Measurements from ENCODE around the gene NUDT1.

The NUDT1 gene

GRCh38 chr7:2241580-2242540, at the start of gene NUDT1, which contains the start of gene MRM2:
NUDT1 (plus strand) TSS chr7:2242226; CDS start chr7:2244575, 2,349 bp downstream.
MRM2 (minus strand) TSS chr7:2242205; CDS start chr7:2242169, 36 bp downstream.
- peak; percentile 45 for DNase-seq
- no peak for TF ChIP-seq CTCF (IDR thresholded peaks at IDR 0.05; ENCODE audit: low read depth, low read length, missing control alignments)
- in situ Hi-C loops (cut with HindIII; ENCODE audit: low pct_ligation_motif_present, low sequenced_read_pairs): no loop called here
- Histone ChIP-seq H3K36me3 (replicated peaks) (peaks cover 18% of the 10 kb centered on the region), H3K4me3 (ENCODE audit: low read depth, low read length) (peak within 1 kb of the TSS; percentile 83), H3K27me3 (replicated peaks) (no peaks in the 10 kb centered on the region), H3K27ac (peak within 1 kb of the TSS; percentile 2)

GRCh38 chr7:2192831-2193534, 49.0 kb upstream of the NUDT1 start:
- no peak for DNase-seq
- H3K27me3 ChIP-seq (replicated peaks): no peaks in the 10 kb centered on the region
- no peak overlapping the region for H3K27ac ChIP-seq
- no peak for TF ChIP-seq CTCF (IDR thresholded peaks at IDR 0.05; ENCODE audit: low read depth, low read length, missing control alignments)
- H3K4me3 ChIP-seq (ENCODE audit: low read depth, low read length): no peak overlapping the region
- in situ Hi-C loops (cut with HindIII; ENCODE audit: low pct_ligation_motif_present, low sequenced_read_pairs): no loop called here
- peaks cover 3% of the 10 kb centered on the region for H3K36me3 ChIP-seq (replicated peaks)

GRCh38 chr7:2193575-2194305, 48.3 kb upstream of the NUDT1 start:
- peaks cover 3% of the 10 kb centered on the region for H3K36me3 ChIP-seq (replicated peaks)
- DNase-seq: no peak
- in situ Hi-C loops (cut with HindIII; ENCODE audit: low pct_ligation_motif_present, low sequenced_read_pairs): no loop called here

GRCh38 chr7:2195400-2196246, 46.4 kb upstream of the NUDT1 start:
- Histone ChIP-seq H3K27ac (no peak overlapping the region), H3K36me3 (replicated peaks) (peaks cover 7% of the 10 kb centered on the region), H3K27me3 (replicated peaks) (no peaks in the 10 kb centered on the region), H3K4me3 (ENCODE audit: low read depth, low read length) (no peak overlapping the region)
- no peak for DNase-seq
- in situ Hi-C loops (cut with HindIII; ENCODE audit: low pct_ligation_motif_present, low sequenced_read_pairs): no loop called here
- TF ChIP-seq CTCF (IDR thresholded peaks at IDR 0.05; ENCODE audit: low read depth, low read length, missing control alignments): no peak

More at GRCh38 chr7:2193575-2194305, 48.3 kb upstream of the NUDT1 start:
- H3K27ac ChIP-seq: no peak overlapping the region
- no peak for TF ChIP-seq CTCF (IDR thresholded peaks at IDR 0.05; ENCODE audit: low read depth, low read length, missing control alignments)
- no peaks in the 10 kb centered on the region for H3K27me3 ChIP-seq (replicated peaks)
- no peak overlapping the region for H3K4me3 ChIP-seq (ENCODE audit: low read depth, low read length)
